ENCODE results near the gene TMEM74B. TPM values are rescaled to one million over a fixed set of nuclear protein-coding genes. Genes with fewer than 3 reads are reported as not detected.

Gene TMEM74B
- polyA plus RNA-seq, 3 donors = not detected

DNA sequence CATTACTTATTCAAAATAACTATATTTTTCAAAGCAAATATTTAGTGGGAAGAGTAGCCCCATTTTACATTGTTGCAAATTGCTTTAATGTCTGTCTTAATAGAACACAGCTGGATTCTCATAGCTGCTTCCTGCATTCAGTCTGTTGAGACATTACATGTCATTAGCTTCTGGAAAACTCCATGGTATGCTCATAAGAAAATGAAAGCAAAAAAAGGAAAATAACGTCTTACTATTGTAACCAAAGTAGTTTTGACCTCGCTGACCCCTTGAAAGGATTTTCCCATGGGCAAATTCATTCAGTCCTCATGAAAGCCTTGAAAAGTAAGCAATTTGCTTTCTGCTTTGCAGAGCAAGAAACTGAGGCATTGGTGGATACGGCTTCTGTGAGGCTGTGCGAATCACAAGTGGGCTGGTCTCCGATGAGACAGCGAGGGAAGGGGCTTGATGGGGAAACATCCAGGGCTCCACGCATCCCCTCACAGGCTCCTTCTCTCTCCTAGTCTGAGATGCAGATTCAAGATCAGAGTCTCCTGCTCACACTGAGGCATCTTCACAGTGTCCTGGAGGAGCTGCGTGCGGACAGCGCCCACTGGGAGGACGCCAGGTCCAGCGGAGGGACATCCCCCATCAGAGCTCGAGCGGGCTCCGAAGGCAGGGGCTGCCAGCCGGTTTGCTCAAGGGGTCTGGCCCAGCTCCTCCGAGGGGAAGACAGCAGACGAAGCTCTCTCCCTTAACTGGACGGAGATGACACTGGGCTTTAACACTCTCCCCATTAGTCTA lies 21.8 kb upstream of the TMEM74B start:
- H3K4me2 ChIP-seq (replicated peaks; ENCODE audit: extremely low read depth, low read length, poor library complexity, severe bottlenecking) = no peak overlapping the region
- H3K4me3 ChIP-seq (replicated peaks in 1 of 3; ENCODE audit: low read depth in 2 of 3, low read length in 3 of 3) = no peak overlapping the region
- H3K27me3 ChIP-seq (ENCODE audit: control insufficient read depth in 2 of 2, insufficient read depth in 2 of 2, low read length in 2 of 2) = no peaks in the 10 kb centered on the region
- TF ChIP-seq, protein P1, sequence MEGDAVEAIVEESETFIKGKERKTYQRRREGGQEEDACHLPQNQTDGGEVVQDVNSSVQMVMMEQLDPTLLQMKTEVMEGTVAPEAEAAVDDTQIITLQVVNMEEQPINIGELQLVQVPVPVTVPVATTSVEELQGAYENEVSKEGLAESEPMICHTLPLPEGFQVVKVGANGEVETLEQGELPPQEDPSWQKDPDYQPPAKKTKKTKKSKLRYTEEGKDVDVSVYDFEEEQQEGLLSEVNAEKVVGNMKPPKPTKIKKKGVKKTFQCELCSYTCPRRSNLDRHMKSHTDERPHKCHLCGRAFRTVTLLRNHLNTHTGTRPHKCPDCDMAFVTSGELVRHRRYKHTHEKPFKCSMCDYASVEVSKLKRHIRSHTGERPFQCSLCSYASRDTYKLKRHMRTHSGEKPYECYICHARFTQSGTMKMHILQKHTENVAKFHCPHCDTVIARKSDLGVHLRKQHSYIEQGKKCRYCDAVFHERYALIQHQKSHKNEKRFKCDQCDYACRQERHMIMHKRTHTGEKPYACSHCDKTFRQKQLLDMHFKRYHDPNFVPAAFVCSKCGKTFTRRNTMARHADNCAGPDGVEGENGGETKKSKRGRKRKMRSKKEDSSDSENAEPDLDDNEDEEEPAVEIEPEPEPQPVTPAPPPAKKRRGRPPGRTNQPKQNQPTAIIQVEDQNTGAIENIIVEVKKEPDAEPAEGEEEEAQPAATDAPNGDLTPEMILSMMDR (IDR thresholded peaks at IDR 0.05) = no peak
- H2AFZ ChIP-seq (ENCODE audit: insufficient read depth, low read depth, low read length, poor library complexity, severe bottlenecking) = no peak overlapping the region
- no peaks in the 10 kb centered on the region for H3K79me2 ChIP-seq (ENCODE audit: insufficient read depth, low read length)
- no peak overlapping the region for H3K4me3 Mint-ChIP-seq
- H3K4me1 ChIP-seq (ENCODE audit: control insufficient read depth in 1 of 2, insufficient read depth in 2 of 2, low read length in 2 of 2) = no peaks in the 10 kb centered on the region
- H3K36me3 ChIP-seq (replicated peaks in 1 of 2; ENCODE audit: control insufficient read depth in 1 of 2, insufficient read depth in 2 of 2, low read length in 2 of 2) = no peaks in the 10 kb centered on the region
- no peak for DNase-seq
- H3K27ac ChIP-seq (ENCODE audit: low read depth in 1 of 2, low read length in 2 of 2) = no peak overlapping the region
- H3K27me3 Mint-ChIP-seq (ENCODE audit: low read depth in 3 of 3) = peaks cover 1 to 8% (median 2%) of the 10 kb centered on the region in 3 donors
- H3K9me3 ChIP-seq (replicated peaks in 1 of 2; ENCODE audit: control insufficient read depth in 1 of 2, insufficient read depth in 1 of 2, low read length in 2 of 2) = no peaks in the 10 kb centered on the region
- peaks cover 5% of the 10 kb centered on the region for H3K4me1 Mint-ChIP-seq
- no peaks in the 10 kb centered on the region for H3K36me3 Mint-ChIP-seq
- intact Hi-C loops (cut with micrococcal nuclease) = no loop called here
- no peak overlapping the region for H3K27ac Mint-ChIP-seq
- no peaks in the 10 kb centered on the region for H3K9me3 Mint-ChIP-seq
- 95% methylated on average over 15 of the region's 19 CpGs for WGBS (ENCODE audit: insufficient coverage)
- no peak overlapping the region for H3K9ac ChIP-seq (ENCODE audit: insufficient read depth, low read length, poor library complexity, severe bottlenecking)
- H4K20me1 ChIP-seq (ENCODE audit: insufficient read depth, low read length) = no peaks in the 10 kb centered on the region

DNA sequence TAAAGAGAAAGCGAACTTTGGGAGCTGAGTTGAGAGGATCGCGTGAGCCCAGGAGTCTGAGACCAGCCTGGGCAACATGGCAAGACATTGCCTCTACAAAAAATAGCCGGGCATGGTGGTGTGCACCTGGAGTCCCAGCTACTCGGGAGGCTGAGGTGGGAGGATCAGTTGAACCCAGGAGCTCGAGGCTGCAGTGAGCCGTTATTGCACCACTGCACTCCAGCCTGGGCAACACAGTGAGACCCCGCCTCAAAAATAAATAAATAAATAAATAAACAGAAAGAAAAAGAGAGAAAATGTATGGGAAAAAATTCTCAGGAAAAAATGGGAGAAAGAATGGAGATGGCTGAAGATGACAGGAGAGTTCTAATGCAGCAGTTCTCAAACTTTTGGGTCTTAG lies 21.0 kb upstream of the TMEM74B start:
- Histone ChIP-seq H3K79me2 (ENCODE audit: insufficient read depth, low read length) (no peaks in the 10 kb centered on the region), H4K20me1 (ENCODE audit: insufficient read depth, low read length) (no peaks in the 10 kb centered on the region), H3K4me2 (replicated peaks; ENCODE audit: extremely low read depth, low read length, poor library complexity, severe bottlenecking) (no peak overlapping the region), H3K4me3 (replicated peaks in 1 of 3; ENCODE audit: low read depth in 2 of 3, low read length in 3 of 3) (no peak overlapping the region), H3K36me3 (replicated peaks in 1 of 2; ENCODE audit: control insufficient read depth in 1 of 2, insufficient read depth in 2 of 2, low read length in 2 of 2) (no peaks in the 10 kb centered on the region), H3K9me3 (replicated peaks in 1 of 2; ENCODE audit: control insufficient read depth in 1 of 2, insufficient read depth in 1 of 2, low read length in 2 of 2) (no peaks in the 10 kb centered on the region), H2AFZ (ENCODE audit: insufficient read depth, low read depth, low read length, poor library complexity, severe bottlenecking) (no peak overlapping the region), H3K27ac (ENCODE audit: low read depth in 1 of 2, low read length in 2 of 2) (no peak overlapping the region), H3K4me1 (ENCODE audit: control insufficient read depth in 1 of 2, insufficient read depth in 2 of 2, low read length in 2 of 2) (no peaks in the 10 kb centered on the region), H3K27me3 (ENCODE audit: control insufficient read depth in 2 of 2, insufficient read depth in 2 of 2, low read length in 2 of 2) (no peaks in the 10 kb centered on the region), H3K9ac (ENCODE audit: insufficient read depth, low read length, poor library complexity, severe bottlenecking) (no peak overlapping the region)
- Mint-ChIP-seq H3K9me3 (no peaks in the 10 kb centered on the region), H3K4me3 (no peak overlapping the region), H3K27ac (no peak overlapping the region), H3K4me1 (peaks cover 5% of the 10 kb centered on the region), H3K36me3 (no peaks in the 10 kb centered on the region), H3K27me3 (ENCODE audit: low read depth in 3 of 3) (peaks cover 1 to 8% (median 2%) of the 10 kb centered on the region in 3 donors)
- TF ChIP-seq, protein P1 (IDR thresholded peaks at IDR 0.05) = no peak
- 100% methylated on average over 2 of the region's 8 CpGs for WGBS (ENCODE audit: insufficient coverage)
- intact Hi-C loops (cut with micrococcal nuclease) = no loop called here
- no peak for DNase-seq

Data from CD14-positive monocyte (primary cell).